Kidney epithelial cell (primary cell): ENCODE measurements around the gene C6orf15. TPM values are rescaled to one million over a fixed set of nuclear protein-coding genes. Genes with fewer than 3 reads are reported as not detected.
"Not testable (repeated sequence)": the region's sequence is repeated elsewhere in the genome, so short reads cannot be mapped to it uniquely, and the experiment has no call there.

Experiments used
- DNase-seq: peaks from one replicate; pipeline ENCODE4 v3.0.0-alpha.2; 2010; ENCODE audit warnings: low read depth
- H3K27me3 ChIP-seq: 2 replicates; pipeline ENCODE4 v1.6.0; 2011; ENCODE audit warnings: low read length; ENCODE audit not compliant: control insufficient read depth, insufficient read depth
- H3K36me3 ChIP-seq: 2 replicates; pipeline ENCODE4 v1.5.1; 2011; ENCODE audit warnings: low read length; ENCODE audit not compliant: control insufficient read depth, insufficient read depth
- H3K4me3 ChIP-seq: 2 replicates; pipeline ENCODE4 v1.5.1; 2011; ENCODE audit warnings: low read depth, mild to moderate bottlenecking, control low read depth, low read length
- CTCF ChIP-seq: IDR thresholded peaks from 2 replicates; pipeline ENCODE4 v1.5.1; 2011; ENCODE audit warnings: mild to moderate bottlenecking, moderate library complexity, low read length, control low read depth, inconsistent platforms; ENCODE audit not compliant: insufficient read depth, poor library complexity, severe bottlenecking
- total RNA-seq: library from RNA; depleted of rRNA; stranded (reverse); fragments of >200 nt; gene quantifications from 2 replicates; pipeline ENCODE4 v1.2.3, GENCODE V29; 2015

The C6orf15 gene
- total RNA-seq, 1 donor from 2014 or later: 0.79 TPM

- TF ChIP-seq CTCF: no peak
- Histone ChIP-seq H3K36me3 (no peaks in the 10 kb centered on the region), H3K27me3 (no peaks in the 10 kb centered on the region), H3K4me3 (no peak overlapping the region)
- no peak for DNase-seq
These were observed 35.8 kb downstream of the C6orf15 start for GRCh38 chr6:31076611-31077010.

DNA sequence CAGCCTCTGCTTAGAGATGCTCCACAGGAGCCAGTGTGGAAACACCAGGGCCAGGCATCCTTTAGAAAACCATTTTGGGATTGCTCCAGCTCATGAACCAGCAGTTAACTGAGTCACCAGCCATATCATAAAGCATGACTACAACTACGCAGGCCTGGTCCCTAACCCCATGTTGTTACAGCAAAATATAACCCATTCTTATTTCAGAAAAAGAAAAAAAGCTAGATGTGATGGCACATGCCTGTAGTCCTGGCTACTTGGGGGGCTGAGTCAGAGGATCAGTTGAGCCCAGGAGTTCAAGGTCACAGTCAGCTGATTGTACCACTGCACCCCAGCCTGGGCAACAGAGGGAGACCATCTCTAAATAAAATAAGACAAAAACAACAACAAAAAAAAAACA lies 36.8 kb downstream of the C6orf15 start:
- no peak for TF ChIP-seq CTCF
- Histone ChIP-seq H3K36me3 (no peaks in the 10 kb centered on the region), H3K27me3 (no peaks in the 10 kb centered on the region), H3K4me3 (no peak overlapping the region)
- no peak for DNase-seq

- no peak for DNase-seq
- Histone ChIP-seq H3K4me3 (no peak overlapping the region), H3K27me3 (no peaks in the 10 kb centered on the region), H3K36me3 (no peaks in the 10 kb centered on the region)
- no peak for TF ChIP-seq CTCF
These were observed 38.0 kb downstream of the C6orf15 start for GRCh38 chr6:31074401-31074800.

- no peaks in the 10 kb centered on the region for H3K27me3 ChIP-seq
- no peaks in the 10 kb centered on the region for H3K36me3 ChIP-seq
- no peak overlapping the region for H3K4me3 ChIP-seq
- no peak for DNase-seq
- TF ChIP-seq CTCF: peak; percentile 87
These were observed 41.6 kb downstream of the C6orf15 start for GRCh38 chr6:31070711-31071197.

DNA sequence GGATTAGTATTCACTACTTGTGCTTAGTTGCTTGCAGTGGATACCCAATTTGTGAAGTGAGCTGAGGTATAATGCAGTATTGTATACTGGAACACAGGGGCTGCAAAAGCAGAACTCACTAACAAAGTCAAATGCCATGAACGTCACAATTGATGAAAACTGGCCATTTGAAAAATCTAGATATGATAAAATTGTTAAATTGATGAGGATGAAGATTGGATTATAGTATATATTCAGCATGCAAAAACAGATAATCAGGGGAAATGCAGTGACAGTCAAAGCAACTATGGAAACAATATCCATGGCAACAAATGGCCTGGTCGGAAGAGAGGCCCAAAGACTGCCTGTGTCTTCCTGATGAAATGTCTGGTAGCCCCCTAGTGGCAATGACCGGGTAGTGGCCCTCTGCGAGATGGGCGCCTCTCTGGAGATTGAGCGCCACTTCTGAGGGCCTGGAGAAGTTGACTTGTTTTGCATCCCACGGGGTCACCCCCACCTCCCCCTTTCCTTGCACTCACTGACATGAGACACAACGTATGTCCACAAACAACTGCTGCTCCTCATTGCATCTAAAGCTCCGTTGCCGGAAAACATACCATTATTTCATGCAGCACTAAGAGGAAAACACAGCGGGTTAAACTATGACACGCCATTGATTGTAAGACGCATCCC lies 43.6 kb downstream of the C6orf15 start:
- TF ChIP-seq CTCF: peak; percentile 96
- DNase-seq: no peak
- Histone ChIP-seq H3K27me3 (no peaks in the 10 kb centered on the region), H3K4me3 (no peak overlapping the region), H3K36me3 (no peaks in the 10 kb centered on the region)

- H3K27me3 ChIP-seq, H3K4me3 ChIP-seq: not testable (repeated sequence)
These were observed 44.3 kb downstream of the C6orf15 start for GRCh38 chr6:31067891-31068668.

GRCh38 chr6:31067028-31067427 lies 45.3 kb downstream of the C6orf15 start:
- not testable (repeated sequence) for DNase-seq, H3K36me3 ChIP-seq, H3K4me3 ChIP-seq, H3K27me3 ChIP-seq

More at GRCh38 chr6:31067891-31068668, 44.3 kb downstream of the C6orf15 start:
- not testable (repeated sequence) for DNase-seq, H3K36me3 ChIP-seq
